Right lung (tissue), 5 donors: ENCODE measurements around the gene FIGN. TPM values are rescaled to one million over a fixed set of nuclear protein-coding genes. Genes with fewer than 3 reads are reported as not detected.

Experiments used
- DNase-seq, 2 donors: peaks; one replicate each; pipeline ENCODE4 v3.0.0-alpha.2; 2013
- polyA plus RNA-seq, 5 donors: library from polyadenylated mRNA; unstranded; fragments of 120-200 nt; gene quantifications; one replicate each; pipeline versions ENCODE4 v1.2.1 to v1.2.3, GENCODE V29; 2013; ENCODE audit warnings: inconsistent platforms in 1 of 5, low replicate concordance in 1 of 5; ENCODE audit not compliant: insufficient read length in 5 of 5, insufficient read depth in 1 of 5

The FIGN gene
- polyA plus RNA-seq, 5 donors: 3.2 to 9.0 (median 7.3) TPM

DNA sequence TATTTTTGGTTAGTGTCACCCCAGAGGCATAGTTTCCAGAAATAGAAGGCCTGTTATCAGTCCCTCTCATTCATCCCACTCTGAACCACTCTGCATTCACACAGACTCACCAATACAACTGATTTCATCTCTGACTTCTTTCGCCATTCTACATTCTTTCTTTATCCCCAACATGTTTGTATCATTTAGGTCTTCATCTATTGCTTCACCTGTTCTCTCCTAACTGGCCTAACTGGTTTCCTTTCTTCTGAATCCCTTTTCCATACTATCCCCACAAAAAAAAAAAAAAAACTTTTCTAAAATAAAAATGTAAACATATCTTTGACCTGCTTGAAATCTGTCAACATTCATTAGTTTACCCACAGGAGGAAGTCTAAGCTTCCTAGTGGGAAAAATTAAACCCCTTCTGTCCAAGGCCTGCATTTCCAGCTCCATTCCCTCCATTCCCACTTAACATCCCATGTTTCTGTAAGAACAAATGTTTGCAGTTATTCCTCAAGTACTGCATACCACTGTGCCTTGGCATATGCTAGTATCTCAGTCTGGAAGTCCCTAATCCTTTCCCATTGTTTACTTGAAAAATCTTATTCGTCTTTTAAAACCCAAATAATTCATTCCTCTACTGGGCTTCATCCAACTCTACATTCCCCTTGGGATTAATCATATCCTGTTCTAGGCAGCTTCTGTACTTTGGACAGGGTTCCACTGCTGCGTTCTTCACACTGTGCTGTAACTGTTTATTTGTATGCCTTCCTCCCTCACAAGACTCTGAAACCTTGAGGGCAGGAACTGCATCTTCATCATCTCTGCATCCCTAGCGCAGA lies 68.5 kb downstream of the FIGN start:
- DNase-seq: no peak

DNA sequence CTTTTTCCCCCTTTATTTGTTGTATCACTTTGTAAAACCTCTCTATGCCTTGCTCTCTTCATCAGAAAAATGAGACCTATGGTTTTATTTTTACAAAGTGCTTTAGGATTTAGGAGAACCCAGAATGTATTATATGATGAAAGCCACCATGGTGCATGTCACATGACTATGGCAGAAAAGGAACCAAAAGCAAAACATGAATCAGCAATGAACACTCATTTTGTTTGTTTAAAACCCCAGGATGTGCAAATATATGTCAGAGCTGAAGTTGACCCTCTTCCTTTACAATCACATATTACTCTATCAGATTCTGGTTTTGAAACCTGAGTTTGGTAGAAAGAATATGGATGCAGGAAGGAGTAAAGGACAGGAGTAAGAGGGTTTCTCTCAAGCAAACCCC lies 70.0 kb downstream of the FIGN start:
- DNase-seq: no peak

GRCh38 chr2:163665051-163665450 lies 70.8 kb downstream of the FIGN start:
- no peak for DNase-seq

- DNase-seq: no peak
Measured at GRCh38 chr2:163664610-163665009, 71.2 kb downstream of the FIGN start.

DNA sequence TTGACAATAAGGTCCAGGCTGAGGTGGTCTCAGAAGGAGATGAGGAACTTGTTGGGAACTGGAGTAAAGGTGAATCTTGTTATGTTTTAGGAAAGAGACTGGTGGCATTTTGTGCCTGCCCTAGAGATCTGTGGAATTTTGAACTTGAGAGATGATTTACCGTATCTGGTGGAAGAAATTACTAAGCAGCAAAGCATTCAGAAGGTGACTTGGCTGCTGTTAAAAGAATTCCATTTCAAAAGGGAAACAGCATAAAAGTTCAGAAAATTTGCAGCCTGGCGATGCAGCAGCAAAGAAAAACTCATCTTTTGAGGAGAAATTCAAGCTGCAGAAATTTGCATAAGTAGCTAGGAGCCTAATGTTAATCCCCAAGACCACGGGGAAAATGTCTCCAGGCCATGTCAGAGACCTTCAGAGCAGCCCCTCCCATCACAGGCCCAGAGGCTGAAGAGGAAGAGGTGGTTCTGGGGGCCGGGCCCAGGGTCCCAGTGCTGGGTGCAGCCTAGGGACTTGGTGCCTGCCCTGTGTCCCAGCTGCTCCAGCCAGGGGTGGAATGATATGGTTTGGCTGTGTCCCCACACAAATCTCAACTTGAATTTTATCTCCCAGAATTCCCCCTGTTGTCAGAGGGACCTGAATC lies 73.5 kb downstream of the FIGN start:
- no peak for DNase-seq

DNA sequence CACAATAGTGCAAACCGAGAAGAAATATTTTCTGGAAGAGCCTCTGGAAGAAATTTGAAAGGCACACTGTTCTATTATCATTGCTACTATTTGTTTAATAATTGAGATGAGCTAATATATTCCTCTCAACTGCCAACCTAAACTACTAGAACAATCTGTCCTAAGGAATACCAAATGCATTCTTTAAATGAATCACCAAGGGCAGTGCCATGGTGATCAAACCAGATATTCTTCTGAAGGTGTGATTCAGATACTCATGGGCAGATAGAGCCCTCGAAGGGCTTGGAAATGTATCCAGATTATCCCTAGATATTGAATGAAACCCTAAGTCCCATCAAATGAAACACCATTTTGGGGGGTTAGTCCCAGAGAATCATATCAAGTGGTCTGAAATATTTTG lies 76.6 kb downstream of the FIGN start:
- no peak for DNase-seq

- DNase-seq: no peak
Measured at GRCh38 chr2:163658556-163658955, 77.3 kb downstream of the FIGN start.

DNA sequence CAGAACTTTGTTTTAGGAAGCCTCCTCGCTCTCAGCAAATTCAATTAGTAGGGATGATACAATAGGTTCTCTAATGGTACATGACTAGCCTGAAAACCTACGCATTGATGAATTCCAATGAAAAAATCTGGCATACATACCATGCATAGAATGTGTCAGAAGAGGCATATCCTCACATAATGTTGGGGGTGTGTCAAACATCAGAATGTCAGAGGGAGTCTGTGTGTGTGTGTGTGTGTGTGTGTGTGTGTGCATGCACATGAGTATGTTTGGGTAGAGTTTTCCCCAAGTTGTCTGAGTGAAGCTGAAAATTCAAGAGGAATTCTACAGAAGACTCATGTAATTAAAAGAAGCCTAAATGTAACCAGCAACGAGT lies 78.5 kb downstream of the FIGN start:
- no peak for DNase-seq

GRCh38 chr2:163656622-163657280 lies 79.1 kb downstream of the FIGN start:
- DNase-seq: no peak

DNA sequence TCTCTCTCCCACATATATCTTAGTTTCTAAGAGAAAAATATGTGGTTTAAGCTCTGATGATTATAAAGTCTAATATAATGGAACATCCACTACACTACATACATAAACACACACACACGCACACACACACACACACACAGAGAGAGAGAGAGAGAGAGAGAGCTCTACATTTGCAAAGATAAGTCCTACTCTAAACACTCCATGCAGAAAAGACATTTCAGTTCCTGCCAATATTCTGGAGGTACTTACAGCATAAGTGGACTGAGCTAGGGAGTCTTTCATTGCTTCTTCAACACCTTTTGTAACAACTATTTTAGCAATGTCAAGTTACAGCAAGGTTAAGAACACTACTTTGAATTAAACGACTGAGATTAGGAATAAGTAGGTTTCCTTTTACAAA lies 80.1 kb downstream of the FIGN start:
- peak; percentile 14 to 31 for DNase-seq

GRCh38 chr2:163652751-163653150 lies 83.1 kb downstream of the FIGN start:
- no peak for DNase-seq

DNA sequence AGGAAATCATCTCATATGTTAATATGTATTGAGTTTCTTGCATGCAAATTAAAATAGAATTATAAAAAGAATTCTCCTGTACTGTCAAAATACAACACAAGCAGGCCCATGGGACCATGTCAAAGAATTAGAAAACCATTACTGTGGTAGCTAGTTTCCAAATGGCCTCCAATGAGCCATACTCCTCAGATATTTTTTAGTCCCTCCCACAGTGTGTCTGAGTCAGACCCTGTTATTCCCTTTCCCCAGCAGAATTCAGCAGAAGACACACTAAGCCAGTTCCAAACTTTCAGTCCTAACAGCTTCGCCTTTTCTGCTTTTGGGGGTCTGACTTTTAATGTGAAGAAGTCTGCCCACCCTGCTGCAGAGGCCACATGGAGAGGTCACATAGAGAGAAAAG lies 86.7 kb downstream of the FIGN start:
- no peak for DNase-seq

DNA sequence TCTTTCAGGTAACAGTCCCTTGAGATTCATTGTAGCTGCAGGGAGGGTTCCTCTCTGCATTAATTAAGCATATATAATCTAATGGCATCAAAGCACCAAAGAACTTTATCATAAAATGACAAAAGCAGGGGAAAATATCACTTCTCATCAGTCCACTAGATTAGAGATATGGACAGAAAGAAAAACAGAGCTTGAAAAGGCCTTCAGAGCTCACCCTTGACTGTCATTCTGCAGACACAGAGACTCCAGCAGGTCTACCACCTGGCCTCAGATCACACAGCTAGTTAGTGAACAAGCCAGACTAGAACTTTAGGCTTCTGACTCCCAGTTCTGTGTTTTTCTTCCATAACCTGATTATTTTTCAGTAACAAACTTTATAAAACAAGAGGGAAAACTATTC lies 88.5 kb downstream of the FIGN start:
- no peak for DNase-seq

DNA sequence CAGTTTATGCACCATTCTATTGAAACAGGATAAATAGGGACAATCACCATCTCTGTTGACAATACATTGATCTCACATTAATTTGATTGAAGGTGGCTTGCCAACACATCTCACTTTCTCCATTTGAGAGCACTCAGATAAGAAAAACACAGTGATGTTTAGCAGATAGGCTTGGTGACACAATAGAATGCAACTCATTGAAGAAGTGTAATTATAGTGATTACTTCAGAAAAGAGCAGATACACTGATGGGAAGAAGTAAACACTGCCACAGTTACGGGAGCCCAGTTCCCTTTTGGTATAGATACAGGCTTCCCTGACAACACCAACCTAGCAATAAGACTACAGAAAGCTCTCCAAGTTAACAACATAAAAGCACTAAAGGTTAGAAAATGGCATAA lies 89.1 kb downstream of the FIGN start:
- DNase-seq: no peak

- DNase-seq: no peak
Measured at GRCh38 chr2:163644238-163644637, 91.6 kb downstream of the FIGN start.

- no peak for DNase-seq
Measured at GRCh38 chr2:163641986-163642385, 93.8 kb downstream of the FIGN start.

DNA sequence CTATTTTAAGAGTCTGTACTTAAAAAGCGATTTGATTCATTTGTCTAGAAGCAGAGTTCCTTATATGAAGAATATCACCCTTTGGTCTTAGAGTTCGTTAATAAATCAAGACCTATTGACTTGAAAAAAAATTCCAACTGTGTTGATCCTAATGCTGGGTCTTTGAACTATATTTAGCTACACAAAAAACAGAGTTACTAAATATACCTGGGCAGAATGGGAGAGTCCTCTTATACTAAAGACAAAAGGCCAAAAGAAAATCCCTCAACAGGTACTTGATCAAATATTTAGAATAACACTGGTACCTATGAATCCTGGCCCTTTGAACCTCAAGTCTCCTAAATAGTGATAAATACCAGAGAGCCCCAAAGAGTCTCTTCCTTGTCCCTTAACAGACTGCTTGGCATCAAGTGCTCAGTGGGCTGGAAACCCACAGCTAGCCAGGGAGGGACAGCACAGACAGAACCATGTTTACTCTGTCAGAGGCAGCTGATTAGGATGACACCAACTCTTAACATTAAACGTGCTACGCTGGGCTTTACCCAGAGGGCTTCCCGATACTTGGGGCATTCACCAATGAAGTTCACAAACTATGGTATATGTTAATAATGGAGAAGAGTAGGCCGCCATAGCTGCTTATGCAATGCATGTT lies 95.1 kb downstream of the FIGN start:
- DNase-seq: no peak

DNA sequence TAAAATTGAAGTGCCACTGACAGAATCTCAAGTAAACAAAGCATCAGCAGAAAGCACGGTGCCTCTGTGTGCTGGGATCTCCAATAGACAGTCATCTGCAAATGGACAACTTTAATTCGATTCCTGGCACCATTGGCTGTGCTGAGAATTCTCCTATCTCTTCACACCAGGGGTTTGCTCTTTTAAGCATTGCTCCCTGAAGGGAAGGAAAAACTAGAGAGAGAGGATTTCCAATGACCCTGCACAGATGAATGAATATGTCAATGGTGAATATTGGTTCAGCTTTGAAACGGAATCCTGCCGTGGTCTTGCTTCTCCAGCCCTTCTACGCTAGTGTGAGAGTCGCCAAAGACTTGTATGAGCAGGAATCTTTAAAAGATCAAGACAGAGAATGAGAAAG lies 97.9 kb downstream of the FIGN start:
- DNase-seq: no peak

- no peak for DNase-seq
Measured at GRCh38 chr2:163633291-163633690, 102.5 kb downstream of the FIGN start.

GRCh38 chr2:163630836-163631235 lies 105.0 kb downstream of the FIGN start:
- DNase-seq: no peak

DNA sequence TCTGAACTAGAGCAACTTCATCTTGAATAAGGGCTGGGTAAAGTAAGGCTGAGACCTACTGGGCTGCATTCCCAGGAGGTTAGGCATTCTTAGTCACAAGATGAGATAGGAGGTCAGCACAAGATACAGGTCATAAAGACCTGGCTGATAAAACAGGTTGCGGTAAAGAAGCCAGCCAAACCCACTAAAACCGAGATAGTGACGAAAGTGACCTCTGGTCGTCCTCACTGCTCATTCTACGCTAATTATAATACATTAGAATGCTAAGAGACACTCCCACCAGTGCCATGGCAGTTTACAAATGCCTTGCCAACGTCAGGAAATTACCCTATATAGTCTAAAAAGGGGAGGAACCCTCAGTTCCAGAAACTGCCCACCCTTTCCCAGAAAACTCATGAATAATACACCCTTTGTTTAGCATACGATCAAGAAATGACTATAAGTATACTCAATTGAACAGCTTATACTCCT lies 109.1 kb downstream of the FIGN start:
- DNase-seq: no peak

DNA sequence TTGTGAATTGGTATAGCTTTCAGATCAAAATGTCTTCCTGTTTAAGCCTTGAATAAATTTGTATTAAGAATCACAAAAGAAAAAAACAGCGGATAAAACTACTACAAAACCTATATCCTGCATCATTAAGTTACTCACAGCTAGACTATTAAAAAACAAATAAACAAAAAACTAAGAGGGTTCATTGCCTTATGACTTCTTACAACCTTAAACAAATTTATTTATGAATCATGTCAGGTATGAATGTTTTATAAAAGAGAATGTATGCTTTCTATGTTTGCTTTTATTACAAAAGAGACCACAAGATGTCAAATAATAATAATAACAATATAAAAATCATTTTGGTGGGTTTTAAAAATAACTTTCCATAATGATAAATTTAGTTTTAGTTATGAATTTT lies 109.6 kb downstream of the FIGN start:
- no peak for DNase-seq

DNA sequence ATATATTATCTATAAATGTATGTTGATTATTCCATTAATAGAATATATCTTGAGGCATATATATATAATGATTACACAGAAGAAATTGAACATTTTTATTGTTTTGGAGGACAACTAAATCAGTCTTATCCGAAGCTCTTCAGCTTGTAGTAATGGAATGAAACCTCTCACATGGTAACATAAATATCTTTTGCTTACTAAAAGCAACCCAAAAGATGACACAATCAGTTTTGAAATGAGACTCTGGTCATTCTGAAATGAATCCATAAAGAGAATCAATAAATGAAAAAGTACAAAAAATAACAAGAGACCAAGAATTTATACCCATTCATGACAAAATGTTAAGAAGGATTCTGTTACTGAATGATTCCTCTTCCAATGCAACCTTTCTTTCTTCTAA lies 110.2 kb downstream of the FIGN start:
- DNase-seq: no peak
